GM12872 (cell line): Measurements from ENCODE around the gene CNDP2.
A peak's percentile ranks its signal among the peaks of the same experiment; 100 is the strongest.

Experiments
- TF ChIP-seq, protein P1 (sequence below): IDR thresholded peaks from 3 replicates; pipeline ENCODE4 v1.5.1; 2011; ENCODE audit warnings: low read depth, mild to moderate bottlenecking, low read length, moderate library complexity; ENCODE audit not compliant: insufficient read depth

CNDP2 gene

GRCh38 chr18:74562131-74562730, 66.1 kb downstream of the CNDP2 start:
- TF ChIP-seq, protein P1, sequence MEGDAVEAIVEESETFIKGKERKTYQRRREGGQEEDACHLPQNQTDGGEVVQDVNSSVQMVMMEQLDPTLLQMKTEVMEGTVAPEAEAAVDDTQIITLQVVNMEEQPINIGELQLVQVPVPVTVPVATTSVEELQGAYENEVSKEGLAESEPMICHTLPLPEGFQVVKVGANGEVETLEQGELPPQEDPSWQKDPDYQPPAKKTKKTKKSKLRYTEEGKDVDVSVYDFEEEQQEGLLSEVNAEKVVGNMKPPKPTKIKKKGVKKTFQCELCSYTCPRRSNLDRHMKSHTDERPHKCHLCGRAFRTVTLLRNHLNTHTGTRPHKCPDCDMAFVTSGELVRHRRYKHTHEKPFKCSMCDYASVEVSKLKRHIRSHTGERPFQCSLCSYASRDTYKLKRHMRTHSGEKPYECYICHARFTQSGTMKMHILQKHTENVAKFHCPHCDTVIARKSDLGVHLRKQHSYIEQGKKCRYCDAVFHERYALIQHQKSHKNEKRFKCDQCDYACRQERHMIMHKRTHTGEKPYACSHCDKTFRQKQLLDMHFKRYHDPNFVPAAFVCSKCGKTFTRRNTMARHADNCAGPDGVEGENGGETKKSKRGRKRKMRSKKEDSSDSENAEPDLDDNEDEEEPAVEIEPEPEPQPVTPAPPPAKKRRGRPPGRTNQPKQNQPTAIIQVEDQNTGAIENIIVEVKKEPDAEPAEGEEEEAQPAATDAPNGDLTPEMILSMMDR: no peak

DNA sequence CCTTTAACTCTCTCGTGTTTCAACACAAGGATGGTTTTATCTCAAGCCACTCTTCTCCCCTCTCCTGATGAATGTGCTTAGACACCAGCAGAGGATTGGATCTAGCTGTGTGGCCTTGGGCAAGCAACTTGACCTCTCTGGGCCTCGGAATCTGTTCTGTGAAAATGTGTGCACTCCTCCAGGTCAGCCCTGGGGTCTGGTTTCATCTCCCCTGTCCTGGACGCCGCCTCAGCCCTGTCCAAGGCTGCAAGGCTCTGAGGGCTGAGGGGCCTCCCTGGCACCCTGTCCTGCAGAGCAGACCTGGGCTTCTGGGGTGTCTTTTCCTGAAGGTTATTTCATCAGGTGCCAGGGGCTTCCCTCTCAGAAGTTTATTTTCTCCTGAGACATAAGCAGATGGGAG, 66.6 kb downstream of the CNDP2 start:
- TF ChIP-seq, protein P1: no peak

GRCh38 chr18:74563999-74564398, 67.8 kb downstream of the CNDP2 start:
- TF ChIP-seq, protein P1: no peak

GRCh38 chr18:74567822-74568221, 71.7 kb downstream of the CNDP2 start:
- TF ChIP-seq, protein P1: peak; percentile 15; the same call in 1 of the 3 replicates

DNA sequence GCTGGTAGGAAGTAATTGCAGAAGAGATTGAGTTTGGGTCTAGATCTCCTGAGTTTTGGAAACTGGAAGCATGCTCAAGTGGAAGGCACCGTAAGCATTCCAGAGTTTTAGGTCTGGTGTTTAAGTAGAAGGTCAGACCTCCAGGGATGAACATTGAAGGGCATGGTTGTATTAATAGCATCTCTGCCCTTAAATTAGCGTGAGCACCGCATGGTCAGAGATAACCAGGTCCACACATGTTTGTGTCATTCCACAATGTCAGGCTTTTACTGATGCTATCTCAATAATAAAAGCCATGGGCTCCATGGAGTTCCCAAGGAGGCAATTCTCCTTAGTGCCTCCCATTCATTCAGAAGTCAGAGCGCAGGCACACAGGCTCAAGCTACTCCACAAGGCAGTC, 73.2 kb downstream of the CNDP2 start:
- TF ChIP-seq, protein P1: no peak

GRCh38 chr18:74570266-74570665, 74.1 kb downstream of the CNDP2 start:
- TF ChIP-seq, protein P1: no peak

DNA sequence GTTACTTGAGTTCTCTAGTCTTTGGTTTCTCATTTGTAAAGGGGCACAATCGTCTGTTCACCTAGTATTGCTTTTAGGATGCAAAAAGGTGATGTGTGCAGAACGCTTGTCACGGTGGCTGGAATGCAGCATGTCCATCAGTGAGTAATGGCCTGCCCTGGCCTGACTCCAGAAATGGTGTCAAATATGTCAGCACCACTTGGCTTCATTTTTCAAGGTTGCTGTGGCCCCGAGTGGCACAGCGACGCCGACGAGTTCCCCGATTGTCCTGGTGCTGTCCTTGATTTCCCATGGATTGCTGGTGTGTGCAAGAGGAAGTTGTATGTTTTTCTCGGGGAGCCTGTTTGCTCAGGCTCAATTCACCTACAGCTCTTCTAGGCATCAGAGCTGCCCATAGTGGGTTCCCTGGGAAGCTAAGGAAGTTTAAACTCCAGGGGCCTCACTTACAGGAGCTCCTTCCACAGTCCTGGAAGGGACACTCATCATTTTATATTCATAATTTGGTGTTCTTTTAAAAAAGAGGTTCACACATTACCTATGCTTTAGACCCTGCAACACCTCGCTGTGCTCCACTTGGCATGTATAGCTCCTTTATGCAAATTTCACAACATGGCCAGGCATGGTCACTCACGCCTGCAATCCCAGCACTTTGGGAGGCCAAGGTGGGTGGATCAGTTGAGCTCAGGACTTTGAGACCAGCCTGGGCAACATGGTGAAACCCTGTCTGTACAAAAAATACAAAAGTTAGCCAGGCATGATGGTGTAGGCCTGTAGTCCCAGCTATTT, 75.9 kb downstream of the CNDP2 start:
- TF ChIP-seq, protein P1: no peak
